Placental epithelial cell (primary cell): Measurements from ENCODE around the gene OVCH1. TPM values are rescaled to one million over a fixed set of nuclear protein-coding genes. Genes with fewer than 3 reads are reported as not detected.

ENCODE experiments used
- total RNA-seq: library from RNA; depleted of rRNA; stranded (reverse); fragments of >200 nt; gene quantifications from 2 replicates; pipeline ENCODE4 v1.2.3, GENCODE V29; 2012

Gene OVCH1
- not detected in 2 replicates for total RNA-seq

GRCh38 chr12:29497588-29497987 is at the start of gene OVCH1:
Gene OVCH1, minus strand, starts transcription at chr12:29497686. Its CDS starts 0 bp downstream, at chr12:29497686.

GRCh38 chr12:29380536-29381523 is 116.7 kb downstream of the OVCH1 start, which contains the start of gene ERGIC2:
Gene ERGIC2, minus strand, starts transcription at chr12:29381172. Its CDS starts 9,539 bp downstream, at chr12:29371633.

Other genes with a start within 250 kb of the OVCH1 start
- gene ERGIC2, start 116.5 kb downstream of the OVCH1 start, total RNA-seq: 42.8 and 82.1 TPM in 2 replicates